HG03521 (cell line): ENCODE results near the gene NPAS1.

ENCODE experiments used
- ATAC-seq: cut with Tn5 transposase; IDR thresholded peaks from one replicate; pipeline ENCODE4 v1.9.1; 2021; ENCODE audit warnings: mild to moderate bottlenecking, moderate library complexity; ENCODE audit not compliant: unreplicated experiment

NPAS1 gene

GRCh38 chr19:47018923-47019322, 714 bp upstream of the NPAS1 start:
- ATAC-seq = no peak

GRCh38 chr19:47020132-47020805, 632 bp downstream of the NPAS1 start:
- no peak for ATAC-seq

GRCh38 chr19:47020992-47021496, 1.4 kb downstream of the NPAS1 start:
- no peak for ATAC-seq

- no peak for ATAC-seq
Measured at GRCh38 chr19:47021536-47022139, 2.0 kb downstream of the NPAS1 start.

GRCh38 chr19:47022140-47022536, 2.5 kb downstream of the NPAS1 start:
- ATAC-seq = no peak

GRCh38 chr19:47022541-47023447, 3.2 kb downstream of the NPAS1 start:
- ATAC-seq = no peak

GRCh38 chr19:47023448-47023794, 3.8 kb downstream of the NPAS1 start:
- no peak for ATAC-seq

- no peak for ATAC-seq
Measured at GRCh38 chr19:47024502-47024901, 4.9 kb downstream of the NPAS1 start.

- ATAC-seq = no peak
Measured at GRCh38 chr19:47026156-47026555, 6.5 kb downstream of the NPAS1 start.

GRCh38 chr19:47026889-47027288, 7.3 kb downstream of the NPAS1 start:
- no peak for ATAC-seq

- ATAC-seq = no peak
Measured at GRCh38 chr19:47027586-47028088, 8.0 kb downstream of the NPAS1 start.

- ATAC-seq = no peak
Measured at GRCh38 chr19:47028195-47028601, 8.6 kb downstream of the NPAS1 start.

- ATAC-seq = no peak
Measured at GRCh38 chr19:47032171-47032811, 12.7 kb downstream of the NPAS1 start.

GRCh38 chr19:47035127-47036096, 15.8 kb downstream of the NPAS1 start:
- peak; percentile 80 for ATAC-seq

- ATAC-seq = no peak
Measured at GRCh38 chr19:47036097-47036651, 16.5 kb downstream of the NPAS1 start.

GRCh38 chr19:47037766-47038165, 18.1 kb downstream of the NPAS1 start:
- ATAC-seq = no peak

GRCh38 chr19:47039239-47039874, 19.7 kb downstream of the NPAS1 start:
- no peak for ATAC-seq

GRCh38 chr19:47040869-47041268, 21.2 kb downstream of the NPAS1 start:
- ATAC-seq = no peak
